Measurements from ENCODE around the gene ARRB1.

Gene ARRB1

GRCh38 chr11:75303544-75304224 is 47.8 kb downstream of the ARRB1 start:
- no peak for TF ChIP-seq CTCF (IDR thresholded peaks at IDR 0.05; ENCODE audit: insufficient read depth, low read length, missing control alignments)
- no peak overlapping the region for H3K4me3 ChIP-seq (ENCODE audit: low read depth, low read length)
- ChIA-PET POLR2A (no interaction called here), CTCF (interaction anchor here (2.0 kb wide), 1 partner anchor 23 kb away, joined by 7 read pairs; no protein-coding TSS in a partner anchor)
- no peak for DNase-seq (ENCODE audit: low read depth, low spot score)

GRCh38 chr11:75302371-75302770 is 49.1 kb downstream of the ARRB1 start:
- POLR2A ChIA-PET = no interaction called here
- CTCF ChIA-PET = interaction anchor here (0.9 to 1.4 kb wide), 2 partner anchors 23 to 82 kb away, joined by 3 to 4 read pairs; no protein-coding TSS in a partner anchor
- DNase-seq (ENCODE audit: low read depth, low spot score) = no peak
- TF ChIP-seq CTCF (IDR thresholded peaks at IDR 0.05; ENCODE audit: insufficient read depth, low read length, missing control alignments) = no peak
- H3K4me3 ChIP-seq (ENCODE audit: low read depth, low read length) = no peak overlapping the region

- ChIA-PET POLR2A (no interaction called here), CTCF (interaction anchor here (0.9 to 1.4 kb wide), 2 partner anchors 22 to 83 kb away, joined by 3 to 4 read pairs; no protein-coding TSS in a partner anchor)
- TF ChIP-seq CTCF (IDR thresholded peaks at IDR 0.05; ENCODE audit: insufficient read depth, low read length, missing control alignments) = no peak
- H3K4me3 ChIP-seq (ENCODE audit: low read depth, low read length) = no peak overlapping the region
- no peak for DNase-seq (ENCODE audit: low read depth, low spot score)
Observed at GRCh38 chr11:75301601-75302345, 49.7 kb downstream of the ARRB1 start.

GRCh38 chr11:75301131-75301530 is 50.3 kb downstream of the ARRB1 start:
- ChIA-PET POLR2A (no interaction called here), CTCF (no interaction called here)
- H3K4me3 ChIP-seq (ENCODE audit: low read depth, low read length) = no peak overlapping the region
- TF ChIP-seq CTCF (IDR thresholded peaks at IDR 0.05; ENCODE audit: insufficient read depth, low read length, missing control alignments) = no peak
- no peak for DNase-seq (ENCODE audit: low read depth, low spot score)

- DNase-seq (ENCODE audit: low read depth, low spot score) = no peak
- CTCF ChIA-PET = no interaction called here
- TF ChIP-seq CTCF (IDR thresholded peaks at IDR 0.05; ENCODE audit: insufficient read depth, low read length, missing control alignments) = no peak
- POLR2A ChIA-PET = no interaction called here
- no peak overlapping the region for H3K4me3 ChIP-seq (ENCODE audit: low read depth, low read length)
Observed at GRCh38 chr11:75298976-75299260, 52.5 kb downstream of the ARRB1 start.

- TF ChIP-seq CTCF (IDR thresholded peaks at IDR 0.05; ENCODE audit: insufficient read depth, low read length, missing control alignments) = no peak
- ChIA-PET POLR2A (no interaction called here), CTCF (no interaction called here)
- DNase-seq (ENCODE audit: low read depth, low spot score) = no peak
- no peak overlapping the region for H3K4me3 ChIP-seq (ENCODE audit: low read depth, low read length)
Observed at GRCh38 chr11:75298191-75298975, 53.1 kb downstream of the ARRB1 start.
